Measurements from ENCODE around the gene TRAK2.
"Not testable (repeated sequence)": the region's sequence is repeated elsewhere in the genome, so short reads cannot be mapped to it uniquely, and the experiment has no call there.

TRAK2 gene

DNA sequence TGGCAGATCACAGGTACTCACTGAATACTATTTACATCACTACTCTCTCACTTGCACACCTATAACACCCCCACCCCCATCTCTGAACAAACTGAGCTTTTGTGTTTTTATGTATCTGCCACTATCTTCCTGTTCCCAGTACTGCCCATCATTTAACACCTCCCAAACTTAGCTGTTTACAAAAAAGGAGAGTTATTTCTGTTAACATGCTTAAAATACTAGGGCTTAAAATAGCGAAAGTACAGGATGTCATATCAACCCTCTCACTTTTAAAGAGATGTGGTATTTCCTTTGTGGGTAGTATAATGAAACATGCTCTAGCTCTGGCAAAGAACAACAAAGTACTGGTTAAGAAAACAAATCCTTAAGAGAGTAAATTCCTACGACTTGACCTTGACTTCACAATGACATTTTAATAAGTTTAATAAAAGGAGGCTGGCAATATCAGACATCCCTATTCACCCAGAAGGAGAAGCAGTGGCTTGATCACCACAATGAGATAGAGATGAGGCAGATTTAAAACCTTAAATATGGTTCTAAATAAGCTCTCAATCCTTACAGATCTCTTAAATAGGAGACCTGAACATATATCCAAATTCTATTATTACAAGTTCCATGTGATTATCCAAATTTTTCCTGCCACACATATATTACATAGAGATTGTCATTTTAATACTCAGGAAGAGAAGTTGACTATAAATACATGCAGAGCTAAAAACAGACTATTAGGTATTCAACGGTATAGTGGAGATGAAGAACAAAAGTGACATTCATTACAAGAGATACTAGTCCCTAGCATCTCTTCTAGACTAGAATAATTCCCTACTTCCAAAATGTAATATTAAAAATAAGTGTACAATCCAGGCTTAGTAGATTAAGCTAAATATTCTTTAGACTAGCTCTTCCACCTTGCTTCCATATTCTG, 36.9 kb downstream of the TRAK2 start:
- DNase-seq (ENCODE audit: low read depth), result no peak

DNA sequence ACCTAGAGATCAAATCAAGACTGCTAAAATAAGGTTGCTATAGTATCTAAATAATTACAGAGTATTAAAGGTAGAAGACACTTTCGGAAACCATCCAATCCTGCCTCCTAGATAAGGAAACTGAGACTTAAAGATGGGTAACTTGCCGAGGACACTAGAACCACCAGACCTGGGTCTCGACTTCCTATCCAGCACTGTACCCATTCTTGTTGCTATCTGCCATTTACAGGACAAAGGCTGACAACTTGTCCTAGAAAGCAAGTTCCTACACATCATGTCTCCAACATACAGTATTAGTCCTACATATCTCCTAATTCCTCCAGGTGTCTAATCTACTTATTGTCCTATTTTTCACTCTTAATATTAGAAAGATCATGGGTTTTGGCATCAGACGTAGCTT, 37.7 kb downstream of the TRAK2 start:
- no peak for DNase-seq (ENCODE audit: low read depth)

DNA sequence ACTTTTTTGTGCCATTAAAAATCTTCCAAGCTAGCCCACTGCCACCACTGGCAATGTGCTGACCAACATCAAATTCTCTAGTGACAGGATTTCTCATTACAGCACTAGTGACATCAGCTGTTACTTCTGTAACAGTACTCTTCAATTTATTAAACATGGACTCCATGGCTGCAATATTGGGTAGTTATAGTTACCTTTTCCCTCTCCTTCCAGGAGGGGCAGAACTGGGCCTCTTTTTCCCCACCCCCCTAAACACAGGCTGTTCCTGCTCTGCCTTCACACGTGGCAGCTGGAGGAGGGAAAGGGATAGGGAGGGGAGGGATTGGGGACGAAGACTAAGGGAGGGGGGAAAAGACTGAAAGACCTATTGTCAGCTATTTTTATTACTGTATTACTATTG, 38.1 kb downstream of the TRAK2 start:
- no peak for DNase-seq (ENCODE audit: low read depth)

DNA sequence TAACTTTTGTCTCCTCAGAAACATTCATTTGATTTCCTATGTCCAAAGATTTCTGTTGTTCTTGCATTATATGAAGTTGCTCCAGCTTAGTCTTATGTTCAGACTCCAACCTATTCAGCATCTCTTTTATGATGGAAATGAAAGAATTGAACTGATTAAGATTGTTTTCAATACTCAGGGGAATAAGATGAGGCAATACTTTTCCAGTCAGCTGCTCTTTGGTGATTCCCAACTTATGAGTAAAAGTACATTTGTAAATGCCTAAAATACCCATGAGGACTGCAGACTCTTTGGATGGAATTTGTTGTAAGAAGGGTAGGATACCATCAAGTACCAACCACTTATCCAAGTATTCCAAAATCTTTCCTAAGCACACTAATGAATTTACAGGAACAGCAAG, 39.8 kb downstream of the TRAK2 start:
- no peak for DNase-seq (ENCODE audit: low read depth)

DNA sequence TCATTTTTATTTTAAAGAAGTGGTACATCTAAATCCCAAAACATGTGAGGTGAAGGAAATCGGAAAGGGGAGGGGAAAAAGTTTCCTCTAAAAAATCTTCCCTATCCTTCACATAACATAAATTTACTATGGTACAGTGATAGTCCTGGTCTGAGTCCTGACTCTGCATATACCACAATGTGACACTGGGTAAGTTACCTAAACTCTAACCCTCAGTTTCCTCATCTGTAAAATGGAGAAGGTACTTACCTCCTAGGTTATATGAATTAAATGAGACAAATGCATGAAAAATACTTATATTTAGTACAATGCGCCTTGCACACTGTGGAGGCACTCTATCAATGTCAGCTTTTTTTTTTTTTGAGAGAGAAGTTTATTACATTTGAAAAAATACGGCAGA, 42.3 kb downstream of the TRAK2 start:
- no peak for DNase-seq (ENCODE audit: low read depth)

DNA sequence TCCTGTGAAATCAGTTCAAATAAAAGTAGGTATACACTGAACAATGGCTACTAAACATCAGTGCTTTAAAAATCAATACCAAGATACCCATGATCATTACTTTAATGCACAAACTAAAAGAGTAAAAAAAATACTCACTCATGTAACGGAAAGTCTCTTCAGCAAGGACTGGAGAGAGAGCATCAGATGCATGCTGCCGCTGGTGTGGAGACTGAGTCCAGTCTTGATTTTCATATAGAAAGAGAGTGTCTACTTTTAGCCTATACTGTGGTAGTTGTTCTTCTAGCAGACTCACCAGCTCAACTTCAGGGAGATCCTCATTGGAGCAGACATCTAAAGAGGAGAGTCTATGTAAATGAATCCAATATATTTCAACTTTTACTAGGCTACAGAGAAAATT, 44.0 kb downstream of the TRAK2 start:
- DNase-seq (ENCODE audit: low read depth), result no peak

DNA sequence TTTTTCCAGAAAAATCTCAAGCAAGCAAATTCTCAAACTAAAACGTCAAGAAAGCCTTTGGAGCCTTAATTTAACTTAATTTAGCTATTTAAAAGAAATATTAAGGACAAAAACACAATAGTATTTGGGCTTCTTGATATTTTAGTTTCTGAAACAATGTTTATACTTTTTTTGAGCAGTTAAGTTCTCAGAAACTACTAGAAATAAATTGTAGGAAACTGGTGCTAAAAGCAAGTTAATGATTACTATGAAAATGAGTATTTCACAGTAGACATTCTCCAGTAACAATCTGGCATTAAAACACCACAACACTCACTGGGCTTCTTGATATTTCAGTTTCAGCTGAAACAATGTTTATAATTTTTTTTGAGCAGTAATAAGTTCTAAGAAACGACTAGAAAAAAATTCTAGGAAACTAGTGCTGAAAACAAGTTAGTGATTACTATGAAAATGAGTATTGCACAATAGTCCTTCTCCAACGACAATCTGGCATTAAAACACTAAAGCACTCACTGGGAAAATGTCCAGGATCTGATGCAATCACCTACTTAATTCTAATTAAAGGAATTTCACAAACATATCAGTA, 45.1 kb downstream of the TRAK2 start:
- peak; percentile 76 for DNase-seq (ENCODE audit: low read depth)

DNA sequence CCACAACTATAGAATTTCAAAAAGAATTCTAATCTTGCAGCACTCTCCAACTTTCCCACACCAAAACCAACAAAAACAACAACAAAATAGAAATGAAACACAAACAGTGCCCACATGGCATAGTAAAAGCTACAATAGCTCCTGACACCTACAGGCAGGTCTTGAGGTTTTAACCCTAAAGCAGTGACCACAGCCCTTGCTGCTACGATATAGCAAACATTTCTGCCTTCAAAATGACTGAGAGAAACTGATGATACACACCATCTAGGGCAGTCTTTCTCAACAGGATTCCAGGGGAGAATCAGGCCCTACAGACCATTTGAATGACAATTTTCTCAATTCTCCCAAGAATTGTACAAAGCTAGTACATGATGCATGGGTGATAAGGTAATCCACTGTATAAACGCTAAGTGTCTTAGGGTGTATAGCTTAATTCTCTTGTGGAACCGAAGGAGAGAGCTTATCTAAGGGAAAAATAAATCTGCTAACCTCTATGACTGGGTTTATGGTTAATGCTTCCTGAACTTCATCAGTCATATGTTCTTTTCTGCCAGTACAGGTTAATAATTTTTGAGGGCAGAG, 46.5 kb downstream of the TRAK2 start:
- no peak for DNase-seq (ENCODE audit: low read depth)

DNA sequence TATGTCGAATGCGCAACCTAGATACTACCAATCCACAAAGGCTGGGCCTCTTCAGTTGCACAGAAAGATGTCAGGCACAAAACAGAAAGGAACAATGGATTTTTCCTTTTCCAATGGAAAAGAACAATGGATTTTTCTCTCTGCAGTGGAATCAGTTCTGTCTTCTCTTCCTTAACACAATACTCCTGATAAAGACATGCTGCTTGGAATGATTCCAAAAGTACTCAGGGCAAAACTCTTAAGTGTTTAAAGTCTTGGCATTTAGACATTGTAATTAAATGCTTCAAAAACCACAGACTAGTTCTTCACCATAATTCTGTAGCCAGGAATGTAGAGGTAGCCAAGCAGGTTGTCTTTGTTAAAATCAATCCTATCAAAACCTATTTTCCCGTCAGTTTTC, 47.4 kb downstream of the TRAK2 start:
- DNase-seq (ENCODE audit: low read depth), result no peak

DNA sequence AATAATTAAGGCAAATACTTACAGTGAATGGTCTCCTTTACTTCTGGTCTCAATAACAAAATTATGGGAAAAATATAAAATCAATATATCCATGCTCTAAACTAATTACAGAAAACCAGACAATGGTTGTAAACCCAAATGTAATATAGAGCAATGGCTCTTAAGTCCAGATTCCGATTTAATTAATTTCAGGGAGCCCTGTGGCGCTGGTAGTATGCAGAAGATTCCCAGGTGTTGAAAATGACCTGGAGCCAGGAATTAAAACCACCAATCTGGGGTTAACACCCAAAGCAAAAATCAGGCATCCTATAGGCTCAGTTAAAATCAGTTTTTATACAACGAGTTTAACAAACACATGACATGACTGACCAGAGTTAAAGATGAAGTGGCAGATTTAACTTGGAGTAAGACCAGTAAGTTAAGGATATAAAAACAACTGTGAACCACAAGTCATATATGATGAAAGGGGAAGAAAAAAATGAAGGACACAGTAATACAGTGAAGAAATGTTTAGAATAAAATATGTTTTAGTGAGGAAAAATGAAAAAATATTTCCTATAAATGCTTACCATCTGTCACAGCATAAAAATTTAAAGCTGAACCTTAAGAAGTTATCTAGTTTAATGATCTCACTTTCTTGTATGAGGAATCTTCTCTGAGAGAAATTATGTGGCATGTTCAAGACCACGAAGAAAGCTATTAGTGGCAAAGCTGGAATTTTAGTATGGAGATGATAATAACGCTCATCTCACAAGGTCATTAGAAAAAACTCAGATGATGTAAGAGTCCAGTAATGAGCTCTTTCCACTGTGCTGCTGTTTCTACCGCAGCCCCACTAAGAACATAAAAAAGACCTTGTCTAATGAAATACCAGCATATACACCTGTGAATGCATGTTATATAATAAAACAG, 48.4 kb downstream of the TRAK2 start:
- no peak for DNase-seq (ENCODE audit: low read depth)

DNA sequence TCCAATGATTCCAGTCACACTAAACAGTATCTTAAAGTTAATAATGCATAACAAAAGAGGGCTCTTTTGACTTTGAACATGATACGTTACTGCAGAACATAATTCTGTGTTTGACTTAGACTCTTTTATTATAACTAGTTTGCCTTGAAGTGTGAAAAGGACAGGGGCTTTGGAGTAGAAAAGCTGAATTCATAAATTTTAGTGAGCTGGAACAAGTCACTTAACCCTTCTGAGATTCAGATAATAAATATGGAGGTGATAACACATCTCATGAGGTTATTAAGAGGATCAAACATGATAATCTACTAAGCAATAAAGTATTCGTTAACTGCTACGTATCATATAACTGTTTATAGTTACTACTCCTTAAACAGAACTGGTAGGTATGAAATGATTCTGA, 49.4 kb downstream of the TRAK2 start:
- DNase-seq (ENCODE audit: low read depth), result no peak

DNA sequence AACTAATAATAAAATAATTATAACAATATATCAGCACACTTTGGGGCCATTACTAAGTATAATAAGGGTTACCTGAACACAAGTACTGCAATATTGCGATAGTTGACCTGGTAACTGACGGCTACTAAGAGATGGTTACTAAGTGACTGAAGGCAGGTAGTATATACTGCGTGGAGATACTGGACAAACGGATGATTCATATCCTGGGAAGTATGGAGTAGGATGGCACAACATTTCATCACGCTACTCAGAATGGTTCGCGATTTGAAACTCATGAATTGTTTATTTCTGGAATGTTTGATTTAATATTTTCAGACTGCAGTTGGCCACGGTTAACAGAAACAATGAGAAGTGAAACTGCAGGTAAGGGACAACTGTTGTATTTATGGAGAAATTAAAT, 54.7 kb downstream of the TRAK2 start:
- no peak for DNase-seq (ENCODE audit: low read depth)

DNA sequence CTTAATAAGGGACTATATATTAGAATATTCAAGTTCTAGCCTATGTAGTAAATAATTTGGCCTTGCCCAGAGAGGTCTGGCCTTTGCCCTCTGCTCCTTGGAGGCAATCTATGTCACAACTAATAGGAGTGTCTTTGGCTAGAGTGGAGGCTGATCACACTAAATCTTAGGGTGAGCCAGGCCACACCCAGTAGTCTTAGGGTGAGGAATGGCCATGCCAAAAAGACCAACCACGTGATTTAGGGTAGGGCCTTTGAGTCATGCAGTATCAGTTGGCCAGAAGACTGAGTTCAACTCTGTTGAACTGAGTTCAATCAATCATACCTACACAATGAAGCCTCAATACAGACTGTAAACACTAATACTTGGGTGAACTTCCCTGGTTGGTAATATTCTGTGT, 68.1 kb downstream of the TRAK2 start:
- no peak for DNase-seq (ENCODE audit: low read depth)

DNA sequence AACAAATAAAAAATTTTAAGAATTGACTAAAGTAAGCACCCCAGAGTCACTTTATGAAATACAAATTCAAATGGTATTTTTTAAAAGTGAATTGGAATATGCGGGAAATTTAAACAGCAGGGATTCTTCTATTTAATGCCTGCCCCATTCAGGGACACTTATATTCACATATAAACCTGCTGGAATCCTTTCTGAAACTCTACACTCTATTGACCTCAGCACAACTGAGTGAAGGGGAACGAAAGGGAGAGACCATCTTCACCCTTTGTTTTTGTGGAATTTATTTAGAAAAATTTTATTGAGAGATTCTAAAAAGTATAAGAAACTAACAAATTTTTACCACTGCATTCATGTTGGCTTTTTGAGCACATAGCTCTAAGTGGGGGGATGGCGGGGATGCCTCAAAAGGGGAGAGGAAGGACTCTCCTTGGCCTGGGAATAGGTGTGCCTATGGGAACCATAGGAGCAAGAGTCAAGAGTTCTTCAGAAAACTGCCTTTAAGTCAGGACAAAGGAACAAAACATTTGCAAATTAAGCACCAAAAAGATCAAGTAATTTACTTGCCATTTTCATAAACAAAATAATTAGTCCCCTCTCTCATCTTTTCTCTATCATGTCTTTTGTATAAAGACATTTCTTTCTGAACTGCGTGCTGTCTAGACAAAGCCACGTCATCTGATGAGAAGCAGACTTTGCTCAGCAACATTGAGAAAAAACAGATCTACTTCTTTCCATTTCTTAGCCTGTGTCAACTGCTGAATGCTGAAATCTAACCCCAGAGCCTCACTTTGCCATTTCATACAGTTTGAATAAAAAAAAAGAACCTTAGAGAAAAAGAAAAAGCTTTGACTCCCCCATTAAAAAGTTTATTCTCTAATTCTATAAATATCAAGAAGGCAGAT, 72.5 kb downstream of the TRAK2 start:
- no peak for DNase-seq (ENCODE audit: low read depth)

DNA sequence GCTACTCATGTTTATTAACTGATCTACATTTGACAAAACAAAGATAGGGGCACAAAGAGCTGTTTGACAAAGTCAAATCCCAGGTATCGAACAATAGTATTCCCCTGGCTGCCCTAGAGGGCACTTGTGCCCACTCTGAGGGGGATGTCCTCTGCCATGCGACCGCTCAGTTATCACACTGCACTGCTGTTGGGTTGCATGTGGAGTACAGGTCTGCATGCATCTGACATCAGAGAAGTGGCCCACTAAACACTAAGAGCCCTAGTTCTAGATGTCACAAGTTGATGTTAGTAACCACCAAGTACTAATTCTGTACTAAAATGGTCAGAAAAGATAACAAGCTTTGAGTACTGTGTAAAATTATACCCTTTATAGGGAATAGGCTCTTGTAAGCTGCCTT, 74.0 kb downstream of the TRAK2 start:
- no peak for DNase-seq (ENCODE audit: low read depth)

DNA sequence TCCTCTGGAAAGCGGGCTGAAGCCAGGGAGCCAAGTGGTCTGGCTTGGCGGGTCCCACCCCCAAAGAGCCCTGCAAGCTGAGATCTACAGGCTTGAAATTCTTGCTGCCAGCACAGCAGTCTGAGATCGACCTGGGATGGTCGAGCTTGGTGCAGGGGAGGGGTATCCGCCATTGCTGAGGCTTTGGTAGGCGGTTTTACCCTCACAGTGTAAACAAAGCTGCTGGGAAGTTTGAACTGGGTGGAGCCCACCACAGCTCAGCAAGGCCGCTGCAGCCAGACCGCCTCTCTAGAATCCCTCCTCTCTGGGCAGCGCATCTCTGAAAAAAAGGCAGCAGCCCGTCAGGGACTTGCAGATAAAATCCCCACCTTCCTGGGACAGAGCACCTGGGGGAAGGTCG, 81.5 kb downstream of the TRAK2 start:
- DNase-seq (ENCODE audit: low read depth), result no peak

DNA sequence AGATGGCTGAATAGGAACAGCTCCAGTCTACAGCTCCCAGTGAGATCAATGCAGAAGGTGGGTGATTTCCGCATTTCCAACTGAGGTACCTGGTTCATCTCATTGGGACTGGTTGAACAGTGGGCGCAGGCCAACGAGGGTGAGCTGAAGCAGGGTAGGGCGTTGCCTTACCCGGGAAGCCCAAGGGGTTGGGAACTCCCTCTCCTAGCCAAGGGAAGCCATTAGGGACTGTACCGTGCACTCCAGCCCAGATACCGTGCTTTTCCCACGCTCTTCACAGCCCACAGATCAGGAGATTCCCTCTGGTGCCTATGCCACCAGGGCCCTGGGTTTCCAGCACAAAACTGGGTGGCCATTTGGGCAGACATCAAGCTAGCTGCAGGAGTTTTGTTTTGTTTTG, 81.9 kb downstream of the TRAK2 start:
- DNase-seq (ENCODE audit: low read depth), result not testable (repeated sequence)

DNA sequence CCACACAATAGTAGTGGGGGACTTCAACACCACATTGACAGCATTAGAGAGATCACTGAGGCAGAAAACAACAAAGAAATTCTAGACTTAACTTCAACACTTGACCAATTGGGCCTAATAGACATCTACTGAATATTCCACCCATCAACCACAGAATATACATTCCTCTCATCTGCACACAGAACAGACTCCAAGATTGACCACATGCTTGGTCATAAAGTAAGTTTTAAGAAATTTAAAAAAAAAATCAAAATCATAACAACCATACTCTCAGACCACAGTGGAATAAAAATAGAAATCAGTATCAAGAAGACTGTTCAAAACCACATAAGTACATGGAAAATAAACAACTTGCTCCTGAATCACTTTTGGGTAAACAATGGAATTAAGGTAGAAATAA, 85.1 kb downstream of the TRAK2 start:
- DNase-seq (ENCODE audit: low read depth), result no peak

DNA sequence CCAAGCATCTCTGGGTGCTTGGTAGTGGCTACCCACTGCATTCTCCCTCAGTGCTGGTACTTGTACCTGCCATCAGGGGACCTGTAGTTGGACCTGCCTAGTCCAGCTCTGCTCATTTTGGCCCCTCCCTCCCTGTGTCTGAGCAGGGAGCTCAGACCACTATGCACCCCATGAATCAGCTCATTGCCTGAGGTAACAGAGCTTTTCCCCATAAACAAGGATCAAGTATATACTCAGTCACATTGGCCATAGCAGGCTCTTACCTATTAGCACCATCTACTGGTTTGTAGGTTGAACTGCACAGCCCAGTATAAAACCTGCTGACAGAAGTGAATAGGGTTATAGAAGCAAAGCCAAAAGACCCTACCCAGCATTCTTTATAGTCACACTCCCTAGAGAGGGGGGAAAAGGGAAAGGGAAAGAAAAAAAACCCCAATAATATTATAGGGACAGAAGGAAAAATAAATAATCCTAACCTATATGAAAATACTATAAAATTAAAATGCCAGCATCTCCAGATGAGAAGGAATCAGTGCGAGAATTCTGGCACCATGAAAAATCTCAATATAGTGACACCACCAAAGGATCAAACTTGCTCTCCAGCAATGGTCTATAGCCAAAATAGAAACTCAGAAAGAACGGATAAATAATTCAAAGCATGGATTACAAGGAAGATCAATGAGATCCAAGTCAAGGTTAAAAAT, 87.2 kb downstream of the TRAK2 start:
- DNase-seq (ENCODE audit: low read depth), result no peak

DNA sequence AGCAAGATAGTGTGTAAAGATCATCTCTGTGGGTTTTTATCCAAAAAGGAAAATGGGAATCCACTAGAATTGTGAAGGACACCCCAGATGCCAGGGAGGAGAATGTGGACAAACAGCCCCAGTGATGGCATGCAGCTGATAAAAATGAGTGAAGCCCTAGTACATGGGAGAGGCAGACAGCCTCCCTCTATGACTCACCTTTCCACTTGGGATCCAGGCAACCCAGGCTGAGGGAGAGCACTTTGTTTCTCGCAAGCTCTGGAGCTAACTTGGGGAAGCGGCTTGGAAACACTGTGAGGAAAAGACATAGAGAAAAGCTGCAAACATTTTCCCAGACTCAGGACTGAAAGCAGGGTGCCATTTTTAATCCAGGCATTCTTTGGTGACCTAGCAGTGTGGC, 88.9 kb downstream of the TRAK2 start:
- no peak for DNase-seq (ENCODE audit: low read depth)
